ENCODE results near the gene GCKR.

GCKR gene

GRCh38 chr2:27496357-27497287 lies at the start of gene GCKR:
TSS of gene GCKR (plus strand) at chr2:27496839. CDS start at chr2:27496905, 66 bp downstream.
- Mint-ChIP-seq H3K9me3 (no peaks in the 10 kb centered on the region), H3K27ac (no peak within 1 kb of the TSS)

GRCh38 chr2:27448381-27448780 lies 48.3 kb upstream of the GCKR start:
- Mint-ChIP-seq H3K36me3 (ENCODE audit: low read depth) (peaks cover 60% of the 10 kb centered on the region), H3K27me3 (ENCODE audit: low read depth, poor library complexity) (no peaks in the 10 kb centered on the region), H3K4me3 (no peak overlapping the region), H3K9me3 (no peaks in the 10 kb centered on the region), H3K27ac (no peak overlapping the region), H3K4me1 (peaks cover under 1% of the 10 kb centered on the region)
- TF ChIP-seq CTCF (IDR thresholded peaks at IDR 0.05): no peak
- no peak for DNase-seq

More at GRCh38 chr2:27496357-27497287, at the start of gene GCKR:
- DNase-seq: no peak
- no peaks in the 10 kb centered on the region for H3K36me3 Mint-ChIP-seq (ENCODE audit: low read depth)
- peaks cover 16% of the 10 kb centered on the region for H3K4me1 Mint-ChIP-seq
- no peak for TF ChIP-seq CTCF (IDR thresholded peaks at IDR 0.05)
- H3K4me3 Mint-ChIP-seq: peak within 1 kb of the TSS; percentile 88
- peaks cover 91% of the 10 kb centered on the region for H3K27me3 Mint-ChIP-seq (ENCODE audit: low read depth, poor library complexity)

GRCh38 chr2:27451095-27451494 lies 45.5 kb upstream of the GCKR start:
- TF ChIP-seq CTCF (IDR thresholded peaks at IDR 0.05): no peak
- Mint-ChIP-seq H3K36me3 (ENCODE audit: low read depth) (peaks cover 68% of the 10 kb centered on the region), H3K9me3 (no peaks in the 10 kb centered on the region), H3K27me3 (ENCODE audit: low read depth, poor library complexity) (peaks cover 3% of the 10 kb centered on the region), H3K27ac (no peak overlapping the region), H3K4me3 (no peak overlapping the region), H3K4me1 (no peaks in the 10 kb centered on the region)
- no peak for DNase-seq

DNA sequence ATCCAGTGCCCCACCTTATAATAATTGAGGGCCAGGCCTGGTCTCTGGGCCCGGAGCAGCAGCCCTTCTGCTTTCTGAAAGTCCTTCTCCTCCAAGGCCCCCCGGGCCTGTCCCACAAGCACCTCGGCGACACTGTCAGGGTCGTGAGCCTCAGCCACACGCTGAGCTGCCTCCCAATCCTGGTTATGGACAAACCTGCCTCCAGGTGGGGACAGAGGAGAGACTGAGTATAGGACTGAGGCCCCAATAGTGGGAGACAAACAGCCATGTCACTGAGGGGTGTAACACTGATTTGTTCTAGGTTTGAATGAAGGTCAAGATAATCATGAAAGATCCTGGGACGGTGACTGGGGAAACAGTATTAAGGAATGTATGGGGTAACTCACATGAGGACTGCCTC lies 42.7 kb upstream of the GCKR start:
- Mint-ChIP-seq H3K27ac (no peak overlapping the region), H3K9me3 (no peaks in the 10 kb centered on the region), H3K4me1 (no peaks in the 10 kb centered on the region), H3K27me3 (ENCODE audit: low read depth, poor library complexity) (peaks cover 3% of the 10 kb centered on the region), H3K4me3 (no peak overlapping the region), H3K36me3 (ENCODE audit: low read depth) (peaks cover 66% of the 10 kb centered on the region)
- TF ChIP-seq CTCF (IDR thresholded peaks at IDR 0.05): no peak
- no peak for DNase-seq

DNA sequence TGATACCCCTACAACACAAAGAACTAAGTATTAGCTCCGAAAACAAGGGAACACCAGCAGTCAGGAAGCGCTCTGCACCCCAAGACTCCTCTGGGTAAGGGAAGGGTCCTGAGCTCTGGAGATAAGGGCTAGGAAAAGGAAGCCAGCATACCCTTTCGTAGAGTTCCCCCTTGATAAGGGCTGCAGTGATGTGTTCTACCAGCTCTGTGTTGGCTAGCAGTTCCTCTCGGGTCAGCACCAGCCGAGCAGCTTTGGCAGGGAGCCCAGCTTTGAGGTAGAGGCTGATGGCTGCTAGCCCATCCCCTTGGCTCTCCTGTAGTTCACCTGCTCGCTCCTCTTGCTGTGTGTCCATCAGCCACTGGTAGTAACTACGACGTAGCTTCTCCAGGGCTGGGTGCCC lies 35.5 kb upstream of the GCKR start:
- no peak for DNase-seq
- Mint-ChIP-seq H3K27me3 (ENCODE audit: low read depth, poor library complexity) (no peaks in the 10 kb centered on the region), H3K4me1 (no peaks in the 10 kb centered on the region)

More for the DNA sequence above, 35.5 kb upstream of the GCKR start:
- TF ChIP-seq CTCF (IDR thresholded peaks at IDR 0.05): no peak
- Mint-ChIP-seq H3K4me3 (no peak overlapping the region), H3K27ac (no peak overlapping the region), H3K9me3 (no peaks in the 10 kb centered on the region), H3K36me3 (ENCODE audit: low read depth) (peaks cover 20% of the 10 kb centered on the region)

Measured in nephron progenitor cell (in vitro differentiated cells).